ENCODE data around the gene COQ8B. TPM values are rescaled to one million over a fixed set of nuclear protein-coding genes. Genes with fewer than 3 reads are reported as not detected.

Gene COQ8B
- total RNA-seq, 1 donor from 2014 or later = 27.7 TPM

DNA sequence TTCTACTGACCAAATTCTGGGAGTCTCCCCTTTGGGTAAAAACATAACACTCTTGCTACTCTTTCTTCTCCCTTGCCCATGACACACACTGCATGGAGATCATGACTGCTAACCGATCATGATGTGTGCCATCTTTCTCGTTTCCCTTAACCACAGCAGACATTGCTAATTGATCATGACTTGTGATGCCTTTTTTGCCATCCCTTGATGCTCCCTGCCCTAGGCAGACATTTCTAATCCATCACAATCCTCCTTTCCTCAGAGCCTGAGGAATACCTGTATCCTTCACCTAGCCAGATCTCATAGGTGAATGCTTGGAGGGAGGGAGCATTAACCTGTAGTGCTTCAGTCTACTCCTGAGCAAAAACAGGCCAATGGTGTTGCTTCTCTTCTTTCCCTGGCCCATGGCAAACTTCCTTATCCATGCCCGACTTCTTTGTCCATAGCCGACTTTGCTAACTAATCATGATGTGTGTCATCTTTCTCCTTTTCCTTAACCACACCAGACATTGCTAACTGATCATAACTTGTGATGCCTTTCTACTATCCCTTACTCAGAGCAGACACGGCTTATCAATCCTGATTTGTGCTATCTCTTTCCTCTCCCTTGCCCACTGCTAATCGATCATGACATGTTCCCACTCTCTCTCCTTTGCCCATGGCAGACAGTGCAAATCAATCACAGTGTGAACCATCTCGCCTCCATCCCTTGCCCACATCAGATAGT lies 44.0 kb downstream of the COQ8B start:
- H3K36me3 Mint-ChIP-seq = peaks cover 29% of the 10 kb centered on the region
- Histone ChIP-seq H3F3A (ENCODE audit: low read depth) (no peaks in the 10 kb centered on the region), H3K27ac (no peak overlapping the region), H2AFZ (replicated peaks) (no peak overlapping the region), H3K4me1 (no peaks in the 10 kb centered on the region), H3K79me2 (ENCODE audit: low read depth) (no peaks in the 10 kb centered on the region), H3K9ac (no peak overlapping the region), H3K36me3 (no peaks in the 10 kb centered on the region), H3K4me2 (no peak overlapping the region), H3K27me3 (no peaks in the 10 kb centered on the region), H3K9me3 (ENCODE audit: low read depth) (no peaks in the 10 kb centered on the region), H4K20me1 (ENCODE audit: low read depth) (no peaks in the 10 kb centered on the region), H3K4me3 (no peak overlapping the region)
- DNase-seq (ENCODE audit: low spot score) = no peak
- H3K9me3 Mint-ChIP-seq = peaks cover 5% of the 10 kb centered on the region
- H3K4me3 Mint-ChIP-seq = no peak overlapping the region
- no peaks in the 10 kb centered on the region for H3K4me1 Mint-ChIP-seq
- H3K27me3 Mint-ChIP-seq (ENCODE audit: insufficient read depth, low read depth) = no peaks in the 10 kb centered on the region
- TF ChIP-seq, protein P1, sequence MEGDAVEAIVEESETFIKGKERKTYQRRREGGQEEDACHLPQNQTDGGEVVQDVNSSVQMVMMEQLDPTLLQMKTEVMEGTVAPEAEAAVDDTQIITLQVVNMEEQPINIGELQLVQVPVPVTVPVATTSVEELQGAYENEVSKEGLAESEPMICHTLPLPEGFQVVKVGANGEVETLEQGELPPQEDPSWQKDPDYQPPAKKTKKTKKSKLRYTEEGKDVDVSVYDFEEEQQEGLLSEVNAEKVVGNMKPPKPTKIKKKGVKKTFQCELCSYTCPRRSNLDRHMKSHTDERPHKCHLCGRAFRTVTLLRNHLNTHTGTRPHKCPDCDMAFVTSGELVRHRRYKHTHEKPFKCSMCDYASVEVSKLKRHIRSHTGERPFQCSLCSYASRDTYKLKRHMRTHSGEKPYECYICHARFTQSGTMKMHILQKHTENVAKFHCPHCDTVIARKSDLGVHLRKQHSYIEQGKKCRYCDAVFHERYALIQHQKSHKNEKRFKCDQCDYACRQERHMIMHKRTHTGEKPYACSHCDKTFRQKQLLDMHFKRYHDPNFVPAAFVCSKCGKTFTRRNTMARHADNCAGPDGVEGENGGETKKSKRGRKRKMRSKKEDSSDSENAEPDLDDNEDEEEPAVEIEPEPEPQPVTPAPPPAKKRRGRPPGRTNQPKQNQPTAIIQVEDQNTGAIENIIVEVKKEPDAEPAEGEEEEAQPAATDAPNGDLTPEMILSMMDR (IDR thresholded peaks at IDR 0.05) = no peak
- TF ChIP-seq EZH2 (IDR thresholded peaks at IDR 0.05) (no peak), EZH2phosphoT487 (IDR thresholded peaks at IDR 0.05) (no peak)
- no peak overlapping the region for H3K27ac Mint-ChIP-seq

- no peaks in the 10 kb centered on the region for H3K79me2 ChIP-seq (ENCODE audit: low read depth)
- no peak for DNase-seq (ENCODE audit: low spot score)
- no peak overlapping the region for H3K4me3 ChIP-seq
- no peak overlapping the region for H3K4me2 ChIP-seq
- no peak overlapping the region for H2AFZ ChIP-seq (replicated peaks)
- no peaks in the 10 kb centered on the region for H4K20me1 ChIP-seq (ENCODE audit: low read depth)
- H3K27ac Mint-ChIP-seq = no peak overlapping the region
- peaks cover 5% of the 10 kb centered on the region for H3K9me3 Mint-ChIP-seq
- no peak overlapping the region for H3K27ac ChIP-seq
- H3K36me3 Mint-ChIP-seq = peaks cover 25% of the 10 kb centered on the region
- H3K9ac ChIP-seq = no peak overlapping the region
- no peaks in the 10 kb centered on the region for H3F3A ChIP-seq (ENCODE audit: low read depth)
- H3K9me3 ChIP-seq (ENCODE audit: low read depth) = no peaks in the 10 kb centered on the region
- H3K4me1 Mint-ChIP-seq = no peaks in the 10 kb centered on the region
- H3K27me3 Mint-ChIP-seq (ENCODE audit: insufficient read depth, low read depth) = no peaks in the 10 kb centered on the region
- no peaks in the 10 kb centered on the region for H3K36me3 ChIP-seq
- TF ChIP-seq EZH2phosphoT487 (IDR thresholded peaks at IDR 0.05) (no peak), EZH2 (IDR thresholded peaks at IDR 0.05) (no peak)
- TF ChIP-seq, protein P1 (IDR thresholded peaks at IDR 0.05) = no peak
- no peaks in the 10 kb centered on the region for H3K27me3 ChIP-seq
- no peak overlapping the region for H3K4me3 Mint-ChIP-seq
- H3K4me1 ChIP-seq = no peaks in the 10 kb centered on the region
Measured at GRCh38 chr19:40672038-40672437, 44.6 kb downstream of the COQ8B start.

DNA sequence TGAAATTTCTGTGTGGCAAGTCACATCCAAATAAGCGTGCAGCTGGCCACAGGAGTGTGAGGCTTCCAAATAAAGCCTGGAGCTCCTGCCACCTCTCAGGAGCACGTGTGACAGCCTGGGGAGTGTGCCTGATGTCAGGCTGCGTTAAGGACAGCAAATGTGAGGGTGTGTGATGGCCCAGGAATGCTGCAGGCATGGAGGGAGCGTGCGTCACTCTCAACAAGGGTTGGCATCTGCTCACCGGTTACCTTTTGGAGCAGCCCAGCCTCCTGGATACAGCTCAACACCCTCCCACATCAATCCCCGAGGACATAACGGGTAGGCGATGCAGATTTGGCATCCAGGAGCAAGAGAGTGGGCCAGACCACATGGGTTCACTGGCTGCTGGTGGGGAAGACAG lies 45.3 kb downstream of the COQ8B start:
- H3F3A ChIP-seq (ENCODE audit: low read depth) = no peaks in the 10 kb centered on the region
- no peak overlapping the region for H3K27ac ChIP-seq
- H4K20me1 ChIP-seq (ENCODE audit: low read depth) = no peaks in the 10 kb centered on the region
- H3K4me3 ChIP-seq = no peak overlapping the region
- no peak overlapping the region for H3K4me2 ChIP-seq
- H3K36me3 ChIP-seq = no peaks in the 10 kb centered on the region
- DNase-seq (ENCODE audit: low spot score) = no peak
- H3K9me3 ChIP-seq (ENCODE audit: low read depth) = no peaks in the 10 kb centered on the region
- Mint-ChIP-seq H3K4me1 (no peaks in the 10 kb centered on the region), H3K36me3 (peaks cover 25% of the 10 kb centered on the region), H3K9me3 (peaks cover 5% of the 10 kb centered on the region), H3K27ac (no peak overlapping the region), H3K27me3 (ENCODE audit: insufficient read depth, low read depth) (no peaks in the 10 kb centered on the region), H3K4me3 (no peak overlapping the region)
- H3K9ac ChIP-seq = no peak overlapping the region
- H3K79me2 ChIP-seq (ENCODE audit: low read depth) = no peaks in the 10 kb centered on the region
- no peak for TF ChIP-seq EZH2 (IDR thresholded peaks at IDR 0.05)
- TF ChIP-seq EZH2phosphoT487 (IDR thresholded peaks at IDR 0.05) = no peak
- TF ChIP-seq, protein P1 (IDR thresholded peaks at IDR 0.05) = no peak
- H2AFZ ChIP-seq (replicated peaks) = no peak overlapping the region
- H3K4me1 ChIP-seq = no peaks in the 10 kb centered on the region
- no peaks in the 10 kb centered on the region for H3K27me3 ChIP-seq

Measured in neural progenitor cell (in vitro differentiated cells).